ENCODE results near the gene SPDL1.

SPDL1 gene

GRCh38 chr5:169648725-169649310 is 65.2 kb downstream of the SPDL1 start:
- TF ChIP-seq FOXP2 (optimal IDR thresholded peaks at IDR 0.05; ENCODE audit: borderline replicate concordance, extremely low read depth, extremely low read length, insufficient read depth) (no peak), TAF1 (IDR thresholded peaks at IDR 0.05; ENCODE audit: borderline replicate concordance, insufficient read depth, low read length) (no peak)
- TF ChIP-seq, protein P1, sequence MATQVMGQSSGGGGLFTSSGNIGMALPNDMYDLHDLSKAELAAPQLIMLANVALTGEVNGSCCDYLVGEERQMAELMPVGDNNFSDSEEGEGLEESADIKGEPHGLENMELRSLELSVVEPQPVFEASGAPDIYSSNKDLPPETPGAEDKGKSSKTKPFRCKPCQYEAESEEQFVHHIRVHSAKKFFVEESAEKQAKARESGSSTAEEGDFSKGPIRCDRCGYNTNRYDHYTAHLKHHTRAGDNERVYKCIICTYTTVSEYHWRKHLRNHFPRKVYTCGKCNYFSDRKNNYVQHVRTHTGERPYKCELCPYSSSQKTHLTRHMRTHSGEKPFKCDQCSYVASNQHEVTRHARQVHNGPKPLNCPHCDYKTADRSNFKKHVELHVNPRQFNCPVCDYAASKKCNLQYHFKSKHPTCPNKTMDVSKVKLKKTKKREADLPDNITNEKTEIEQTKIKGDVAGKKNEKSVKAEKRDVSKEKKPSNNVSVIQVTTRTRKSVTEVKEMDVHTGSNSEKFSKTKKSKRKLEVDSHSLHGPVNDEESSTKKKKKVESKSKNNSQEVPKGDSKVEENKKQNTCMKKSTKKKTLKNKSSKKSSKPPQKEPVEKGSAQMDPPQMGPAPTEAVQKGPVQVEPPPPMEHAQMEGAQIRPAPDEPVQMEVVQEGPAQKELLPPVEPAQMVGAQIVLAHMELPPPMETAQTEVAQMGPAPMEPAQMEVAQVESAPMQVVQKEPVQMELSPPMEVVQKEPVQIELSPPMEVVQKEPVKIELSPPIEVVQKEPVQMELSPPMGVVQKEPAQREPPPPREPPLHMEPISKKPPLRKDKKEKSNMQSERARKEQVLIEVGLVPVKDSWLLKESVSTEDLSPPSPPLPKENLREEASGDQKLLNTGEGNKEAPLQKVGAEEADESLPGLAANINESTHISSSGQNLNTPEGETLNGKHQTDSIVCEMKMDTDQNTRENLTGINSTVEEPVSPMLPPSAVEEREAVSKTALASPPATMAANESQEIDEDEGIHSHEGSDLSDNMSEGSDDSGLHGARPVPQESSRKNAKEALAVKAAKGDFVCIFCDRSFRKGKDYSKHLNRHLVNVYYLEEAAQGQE (IDR thresholded peaks at IDR 0.05; ENCODE audit: insufficient read depth in 1 of 2, low read depth in 2 of 2, low read length in 2 of 2) = no peak

- no peak for TF ChIP-seq POLR2AphosphoS5 (IDR thresholded peaks at IDR 0.05; ENCODE audit: low read depth, low read length)
- TF ChIP-seq, protein P1 (IDR thresholded peaks at IDR 0.05; ENCODE audit: insufficient read depth in 1 of 2, low read depth in 2 of 2, low read length in 2 of 2) = no peak
- no peak for TF ChIP-seq FOXP2 (optimal IDR thresholded peaks at IDR 0.05; ENCODE audit: borderline replicate concordance, extremely low read depth, extremely low read length, insufficient read depth)
- TF ChIP-seq TAF1 (IDR thresholded peaks at IDR 0.05; ENCODE audit: borderline replicate concordance, insufficient read depth, low read length) = no peak
- no peak for TF ChIP-seq SIN3A (IDR thresholded peaks at IDR 0.05; ENCODE audit: borderline replicate concordance, insufficient read depth, low read length)
Measured at GRCh38 chr5:169649486-169649885, 65.9 kb downstream of the SPDL1 start.

DNA sequence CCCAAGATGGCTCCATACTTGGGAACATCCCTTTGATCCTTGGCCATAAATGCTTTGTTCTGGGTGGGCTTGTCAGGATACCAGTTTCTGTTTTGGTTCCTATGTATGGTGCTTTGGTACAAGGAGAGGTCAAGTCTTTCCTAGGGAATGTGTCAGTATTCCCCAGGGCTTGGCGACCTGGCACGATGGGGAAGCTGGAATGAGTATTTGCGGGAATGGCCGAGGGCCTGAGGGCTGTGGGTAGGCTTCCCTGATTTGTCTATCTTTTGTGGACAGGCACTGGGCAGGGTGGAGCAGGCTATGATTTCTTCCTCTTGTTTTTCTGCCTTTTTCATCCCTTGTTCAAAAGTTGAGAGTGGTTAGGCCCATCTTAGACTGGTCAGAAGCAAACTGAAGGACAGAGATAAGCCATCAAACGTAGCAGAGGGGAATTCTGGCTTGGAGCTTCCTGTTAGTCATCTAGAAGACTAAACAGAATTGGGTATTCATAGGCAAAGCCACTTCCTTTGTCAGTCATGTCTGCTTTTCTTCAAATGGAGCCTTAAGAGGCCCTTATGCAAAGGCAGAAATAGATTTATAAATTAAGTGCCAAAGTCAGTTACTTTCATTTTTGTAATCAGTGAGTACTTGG is 67.2 kb downstream of the SPDL1 start:
- TF ChIP-seq, protein P1 (IDR thresholded peaks at IDR 0.05; ENCODE audit: insufficient read depth in 1 of 2, low read depth in 2 of 2, low read length in 2 of 2) = no peak

DNA sequence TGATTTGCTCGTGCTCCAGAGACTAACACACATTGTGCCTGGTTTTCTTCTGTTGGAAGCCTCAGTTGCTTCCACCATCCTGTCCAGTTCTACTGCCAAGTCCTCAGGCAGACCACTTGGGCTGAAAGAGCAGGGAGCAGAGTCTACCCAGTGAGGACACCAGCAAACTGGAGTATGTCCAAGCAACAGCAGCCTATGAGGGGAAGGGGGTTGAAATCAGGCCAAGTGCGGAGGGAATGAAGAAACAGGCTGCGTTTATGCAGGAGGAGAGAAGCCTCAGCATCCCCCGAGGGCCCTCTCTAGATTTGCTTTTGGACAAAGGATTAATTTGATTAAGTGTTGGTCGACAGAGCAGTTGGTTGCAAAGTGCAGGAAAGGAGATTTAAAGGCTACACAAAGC is 68.0 kb downstream of the SPDL1 start:
- TF ChIP-seq FOXP2 (optimal IDR thresholded peaks at IDR 0.05; ENCODE audit: borderline replicate concordance, extremely low read depth, extremely low read length, insufficient read depth) (no peak), TAF1 (IDR thresholded peaks at IDR 0.05; ENCODE audit: borderline replicate concordance, insufficient read depth, low read length) (peak; percentile 21; the same call in 1 of the 2 replicates), POLR2AphosphoS5 (IDR thresholded peaks at IDR 0.05; ENCODE audit: low read depth, low read length) (no peak)

DNA sequence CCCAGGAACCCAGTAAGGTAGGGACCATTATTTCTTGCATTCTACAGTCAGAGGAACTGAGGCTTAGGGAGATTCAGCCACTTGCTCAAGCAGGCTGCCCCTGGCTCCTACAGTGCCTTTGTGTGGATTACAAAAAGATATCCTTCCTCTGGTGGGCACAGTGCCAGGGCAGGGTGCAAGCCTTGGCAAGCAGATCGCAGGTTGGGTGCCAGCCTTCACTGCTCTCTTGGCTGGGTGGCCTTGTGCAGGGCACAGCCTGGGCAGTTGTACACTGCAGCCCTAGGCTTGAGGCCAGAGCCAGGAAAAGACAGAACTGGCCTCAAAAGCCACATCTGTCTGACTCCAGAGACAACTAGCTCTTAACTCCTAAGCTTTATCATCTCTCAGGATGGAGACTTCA is 68.5 kb downstream of the SPDL1 start:
- TF ChIP-seq, protein P1 (IDR thresholded peaks at IDR 0.05; ENCODE audit: insufficient read depth in 1 of 2, low read depth in 2 of 2, low read length in 2 of 2) = no peak
- TF ChIP-seq TAF1 (IDR thresholded peaks at IDR 0.05; ENCODE audit: borderline replicate concordance, insufficient read depth, low read length) = no peak
- no peak for TF ChIP-seq FOXP2 (optimal IDR thresholded peaks at IDR 0.05; ENCODE audit: borderline replicate concordance, extremely low read depth, extremely low read length, insufficient read depth)
- no peak for TF ChIP-seq SIN3A (IDR thresholded peaks at IDR 0.05; ENCODE audit: borderline replicate concordance, insufficient read depth, low read length)
- TF ChIP-seq POLR2AphosphoS5 (IDR thresholded peaks at IDR 0.05; ENCODE audit: low read depth, low read length) = no peak
